ENCODE data around the gene GABRB2.

Gene GABRB2

DNA sequence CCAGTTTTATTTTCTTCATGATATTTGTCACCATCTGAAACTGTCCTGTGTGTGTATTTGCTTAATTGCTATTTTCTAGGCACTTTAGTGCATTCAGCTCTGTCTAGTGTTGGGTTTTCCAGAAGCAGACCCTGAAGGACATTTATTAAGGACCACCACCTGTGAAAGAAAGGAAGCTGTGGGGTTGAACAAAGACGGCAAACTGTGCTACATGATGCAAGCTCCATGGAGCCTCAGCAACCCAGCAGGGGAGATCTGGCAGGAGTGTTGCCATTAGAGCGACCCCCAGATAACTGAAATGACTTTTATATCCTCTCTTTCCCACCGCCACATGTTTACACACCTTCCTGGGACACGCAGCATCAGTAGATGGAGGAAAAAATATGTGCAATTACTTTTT lies 125.5 kb downstream of the GABRB2 start:
- TF ChIP-seq FOXM1 (IDR thresholded peaks at IDR 0.05; ENCODE audit: borderline replicate concordance) (no peak), CTBP1 (IDR thresholded peaks at IDR 0.05; ENCODE audit: borderline replicate concordance) (no peak), FOXK2 (IDR thresholded peaks at IDR 0.05) (no peak), BHLHE40 (IDR thresholded peaks at IDR 0.05; ENCODE audit: borderline replicate concordance) (no peak), FOXA1 (IDR thresholded peaks at IDR 0.05) (no peak), ARNT (IDR thresholded peaks at IDR 0.05) (no peak), L3MBTL2 (conservative IDR thresholded peaks at IDR 0.05) (no peak), TARDBP (IDR thresholded peaks at IDR 0.05) (no peak), LEF1 (IDR thresholded peaks at IDR 0.05; ENCODE audit: borderline replicate concordance) (no peak), HDGF (IDR thresholded peaks at IDR 0.05; ENCODE audit: borderline replicate concordance) (no peak)
- TF ChIP-seq, protein P1, sequence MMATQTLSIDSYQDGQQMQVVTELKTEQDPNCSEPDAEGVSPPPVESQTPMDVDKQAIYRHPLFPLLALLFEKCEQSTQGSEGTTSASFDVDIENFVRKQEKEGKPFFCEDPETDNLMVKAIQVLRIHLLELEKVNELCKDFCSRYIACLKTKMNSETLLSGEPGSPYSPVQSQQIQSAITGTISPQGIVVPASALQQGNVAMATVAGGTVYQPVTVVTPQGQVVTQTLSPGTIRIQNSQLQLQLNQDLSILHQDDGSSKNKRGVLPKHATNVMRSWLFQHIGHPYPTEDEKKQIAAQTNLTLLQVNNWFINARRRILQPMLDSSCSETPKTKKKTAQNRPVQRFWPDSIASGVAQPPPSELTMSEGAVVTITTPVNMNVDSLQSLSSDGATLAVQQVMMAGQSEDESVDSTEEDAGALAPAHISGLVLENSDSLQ (IDR thresholded peaks at IDR 0.05): no peak
- no peak for DNase-seq (ENCODE audit: extremely low spot score)
- ChIA-PET CTCF (no interaction called here), POLR2A (no interaction called here)

DNA sequence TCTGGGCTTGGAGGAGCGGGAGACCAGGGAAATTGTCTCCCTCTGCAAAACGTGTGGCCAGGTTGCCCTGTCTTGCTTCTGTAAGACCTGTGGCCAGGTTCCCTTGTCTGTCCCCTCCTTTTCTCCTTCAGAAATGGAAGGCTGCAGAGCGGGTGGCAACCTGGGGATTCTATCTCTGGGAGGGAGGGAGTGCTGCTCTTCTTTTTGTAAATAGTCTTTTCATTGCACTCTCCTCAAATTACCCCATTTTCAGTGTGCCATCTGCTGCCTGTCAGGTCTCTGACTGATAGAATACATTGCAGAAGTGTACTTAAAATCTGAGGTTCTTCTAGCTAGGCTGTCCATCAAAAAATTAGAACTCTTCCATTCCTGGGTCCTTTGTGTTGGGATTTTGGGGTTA lies 126.0 kb downstream of the GABRB2 start:
- no peak for DNase-seq (ENCODE audit: extremely low spot score)
- CTCF ChIA-PET: no interaction called here
- no peak for TF ChIP-seq SP1 (IDR thresholded peaks at IDR 0.05)
- no peak for TF ChIP-seq ARNT (IDR thresholded peaks at IDR 0.05)
- no peak for TF ChIP-seq TARDBP (IDR thresholded peaks at IDR 0.05)
- no peak for TF ChIP-seq BHLHE40 (IDR thresholded peaks at IDR 0.05; ENCODE audit: borderline replicate concordance)
- TF ChIP-seq ZNF384 (IDR thresholded peaks at IDR 0.05): no peak
- TF ChIP-seq L3MBTL2 (conservative IDR thresholded peaks at IDR 0.05): no peak
- no peak for TF ChIP-seq FOXA1 (IDR thresholded peaks at IDR 0.05)
- TF ChIP-seq NFRKB (IDR thresholded peaks at IDR 0.05): no peak
- TF ChIP-seq ELF4 (IDR thresholded peaks at IDR 0.05): no peak
- TF ChIP-seq, protein P1 (IDR thresholded peaks at IDR 0.05): no peak
- no peak for TF ChIP-seq SUZ12 (IDR thresholded peaks at IDR 0.05)
- TF ChIP-seq HDGF (IDR thresholded peaks at IDR 0.05; ENCODE audit: borderline replicate concordance): no peak
- POLR2A ChIA-PET: no interaction called here

DNA sequence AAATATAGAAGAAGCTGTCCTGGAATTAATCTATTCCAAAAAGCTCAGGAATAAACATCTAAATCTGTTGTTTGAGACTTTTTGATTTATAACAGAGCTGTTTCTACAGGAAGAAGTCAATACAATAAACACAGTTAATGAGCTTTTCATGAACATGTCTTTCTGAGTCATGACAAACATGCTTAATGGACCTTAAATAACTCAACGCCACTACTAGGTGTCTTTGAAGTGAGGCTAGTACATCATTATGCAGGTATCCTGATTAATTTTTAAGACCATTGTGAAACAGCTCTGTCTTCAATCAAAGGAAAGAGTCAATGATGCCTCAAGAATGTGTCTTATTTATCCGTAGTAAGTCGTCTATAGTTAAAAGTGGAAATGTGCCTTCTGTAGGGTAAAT lies 131.6 kb downstream of the GABRB2 start:
- ChIA-PET CTCF (no interaction called here), POLR2A (no interaction called here)
- no peak for DNase-seq (ENCODE audit: extremely low spot score)
- no peak for TF ChIP-seq FOXK2 (IDR thresholded peaks at IDR 0.05)
- TF ChIP-seq, protein P1 (IDR thresholded peaks at IDR 0.05): 0 out of 2 replicates have a peak, but pooled peaks have one; percentile 5
- no peak for TF ChIP-seq ARNT (IDR thresholded peaks at IDR 0.05)

DNA sequence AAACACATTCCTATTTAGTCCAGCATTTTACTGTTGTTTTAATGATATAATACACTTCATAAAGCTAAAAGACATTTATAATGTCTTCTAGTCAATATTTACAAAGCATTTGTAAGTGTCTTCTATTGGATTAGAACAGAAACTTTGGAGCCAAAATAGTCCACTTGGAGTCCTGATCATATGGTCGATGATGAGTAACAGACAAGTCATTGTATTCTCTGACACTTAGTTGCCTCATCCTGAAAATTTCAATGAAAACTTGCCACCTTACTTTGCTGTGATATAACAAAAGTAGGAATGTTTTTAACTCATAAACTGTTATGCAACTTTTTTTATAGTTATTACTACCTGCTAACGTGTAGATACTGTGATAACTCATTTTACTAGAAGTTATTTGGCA lies 132.5 kb downstream of the GABRB2 start:
- ChIA-PET POLR2A (no interaction called here), CTCF (no interaction called here)
- TF ChIP-seq HDGF (IDR thresholded peaks at IDR 0.05; ENCODE audit: borderline replicate concordance): no peak
- no peak for TF ChIP-seq BHLHE40 (IDR thresholded peaks at IDR 0.05; ENCODE audit: borderline replicate concordance)
- no peak for TF ChIP-seq NFRKB (IDR thresholded peaks at IDR 0.05)
- no peak for TF ChIP-seq FOXK2 (IDR thresholded peaks at IDR 0.05)
- no peak for TF ChIP-seq ELF4 (IDR thresholded peaks at IDR 0.05)
- no peak for TF ChIP-seq SP1 (IDR thresholded peaks at IDR 0.05)
- no peak for TF ChIP-seq FOXM1 (IDR thresholded peaks at IDR 0.05; ENCODE audit: borderline replicate concordance)
- no peak for TF ChIP-seq CTBP1 (IDR thresholded peaks at IDR 0.05; ENCODE audit: borderline replicate concordance)
- DNase-seq (ENCODE audit: extremely low spot score): no peak

DNA sequence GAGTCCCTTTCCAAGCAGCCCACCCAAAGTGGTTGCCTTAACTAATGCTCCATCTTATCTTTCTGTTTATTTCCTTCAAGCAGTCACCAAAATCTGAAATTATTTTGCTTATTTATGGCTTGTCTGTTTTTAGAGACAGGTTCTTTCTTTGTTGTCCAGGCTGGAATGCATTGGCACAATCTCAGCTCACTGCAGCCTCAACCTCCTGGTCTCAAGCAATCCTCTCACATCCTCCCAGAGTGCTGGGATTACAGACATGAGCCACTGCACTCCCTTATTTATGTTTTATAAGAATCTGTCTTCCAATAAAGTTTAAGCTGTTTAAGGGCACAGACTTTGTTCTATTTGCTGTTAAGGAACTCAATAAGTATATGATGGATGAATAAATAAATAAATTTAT lies 133.7 kb downstream of the GABRB2 start:
- ChIA-PET CTCF (no interaction called here), POLR2A (no interaction called here)
- no peak for DNase-seq (ENCODE audit: extremely low spot score)
- TF ChIP-seq L3MBTL2 (conservative IDR thresholded peaks at IDR 0.05): no peak
- no peak for TF ChIP-seq LEF1 (IDR thresholded peaks at IDR 0.05; ENCODE audit: borderline replicate concordance)
- no peak for TF ChIP-seq NFRKB (IDR thresholded peaks at IDR 0.05)
- no peak for TF ChIP-seq CTBP1 (IDR thresholded peaks at IDR 0.05; ENCODE audit: borderline replicate concordance)
- no peak for TF ChIP-seq ZNF384 (IDR thresholded peaks at IDR 0.05)
- TF ChIP-seq SP1 (IDR thresholded peaks at IDR 0.05): no peak
- TF ChIP-seq, protein P1 (IDR thresholded peaks at IDR 0.05): no peak
- no peak for TF ChIP-seq FOXK2 (IDR thresholded peaks at IDR 0.05)
- no peak for TF ChIP-seq HDGF (IDR thresholded peaks at IDR 0.05; ENCODE audit: borderline replicate concordance)
- no peak for TF ChIP-seq ARNT (IDR thresholded peaks at IDR 0.05)
- no peak for TF ChIP-seq TARDBP (IDR thresholded peaks at IDR 0.05)
- TF ChIP-seq ELF4 (IDR thresholded peaks at IDR 0.05): no peak
- TF ChIP-seq FOXA1 (IDR thresholded peaks at IDR 0.05): no peak
- no peak for TF ChIP-seq FOXM1 (IDR thresholded peaks at IDR 0.05; ENCODE audit: borderline replicate concordance)

DNA sequence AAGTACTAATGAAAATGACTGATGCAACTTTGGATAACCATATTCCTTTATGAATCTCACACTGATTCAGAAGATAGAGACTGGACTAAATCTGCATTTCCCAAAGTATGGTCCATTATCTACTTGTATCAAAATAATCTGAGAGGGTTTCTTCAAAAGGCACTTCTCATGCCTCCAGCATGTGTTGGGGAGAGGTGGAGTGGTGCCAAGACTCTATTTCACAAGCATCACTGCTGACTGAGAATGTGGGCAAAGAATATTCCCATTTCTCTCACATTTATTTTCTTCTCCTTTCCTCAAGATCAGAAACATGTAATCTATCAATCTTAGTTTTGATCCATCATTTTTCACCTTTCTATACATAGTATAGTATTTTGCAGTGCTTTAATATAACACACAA lies 135.4 kb downstream of the GABRB2 start:
- no peak for DNase-seq (ENCODE audit: extremely low spot score)
- POLR2A ChIA-PET: no interaction called here
- CTCF ChIA-PET: no interaction called here
- TF ChIP-seq FOXM1 (IDR thresholded peaks at IDR 0.05; ENCODE audit: borderline replicate concordance) (no peak), ELF4 (IDR thresholded peaks at IDR 0.05) (no peak), ARNT (IDR thresholded peaks at IDR 0.05) (no peak), LEF1 (IDR thresholded peaks at IDR 0.05; ENCODE audit: borderline replicate concordance) (no peak), SUZ12 (IDR thresholded peaks at IDR 0.05) (no peak), HDGF (IDR thresholded peaks at IDR 0.05; ENCODE audit: borderline replicate concordance) (no peak), TARDBP (IDR thresholded peaks at IDR 0.05) (no peak), ZNF384 (IDR thresholded peaks at IDR 0.05) (no peak), L3MBTL2 (conservative IDR thresholded peaks at IDR 0.05) (no peak), CTBP1 (IDR thresholded peaks at IDR 0.05; ENCODE audit: borderline replicate concordance) (no peak), FOXA1 (IDR thresholded peaks at IDR 0.05) (no peak), SP1 (IDR thresholded peaks at IDR 0.05) (no peak), NFRKB (IDR thresholded peaks at IDR 0.05) (no peak), BHLHE40 (IDR thresholded peaks at IDR 0.05; ENCODE audit: borderline replicate concordance) (no peak), FOXK2 (IDR thresholded peaks at IDR 0.05) (no peak)
- TF ChIP-seq, protein P1 (IDR thresholded peaks at IDR 0.05): no peak
